Stimulated activated naive CD8-positive, alpha-beta T cell treated with anti-CD3 and anti-CD28 coated beads, Interleukin-15, Interleukin-2, amounts not matched to agents 100 ng/mL and 50 ng/mL, for 24 hours (primary cell): ENCODE results near the gene HMCN2.

Experiments
- H3K27ac Mint-ChIP-seq: one replicate; pipeline ENCODE4 v1.8.0; 2021; ENCODE audit warnings: mild to moderate bottlenecking, mixed read lengths
- H3K27me3 Mint-ChIP-seq: one replicate; pipeline ENCODE4 v1.8.0; 2021; ENCODE audit warnings: mixed read lengths
- H3K36me3 Mint-ChIP-seq: one replicate; pipeline ENCODE4 v1.8.0; 2021; ENCODE audit warnings: low read depth, mixed read lengths
- H3K4me1 Mint-ChIP-seq: one replicate; pipeline ENCODE4 v1.8.0; 2021; ENCODE audit warnings: low read depth, mixed read lengths
- H3K4me3 Mint-ChIP-seq: one replicate; pipeline ENCODE4 v1.8.0; 2021; ENCODE audit warnings: mild to moderate bottlenecking, mixed read lengths
- H3K9me3 Mint-ChIP-seq: one replicate; pipeline ENCODE4 v1.8.0; 2021; ENCODE audit warnings: mixed read lengths

Gene HMCN2

GRCh38 chr9:130444565-130445221 lies 179.1 kb downstream of the HMCN2 start, which contains the start of gene ASS1:
Gene ASS1 (plus strand): TSS chr9:130444961. CDS start chr9:130452229, 7,268 bp downstream.
- H3K27me3 Mint-ChIP-seq = peaks cover 35% of the 10 kb centered on the region
- H3K9me3 Mint-ChIP-seq = no peaks in the 10 kb centered on the region
- no peaks in the 10 kb centered on the region for H3K36me3 Mint-ChIP-seq
- H3K4me1 Mint-ChIP-seq = peaks cover 16% of the 10 kb centered on the region
- H3K27ac Mint-ChIP-seq = no peak within 1 kb of the TSS
- peak within 1 kb of the TSS; percentile 21 for H3K4me3 Mint-ChIP-seq

GRCh38 chr9:130445268-130445983 lies 179.9 kb downstream of the HMCN2 start:
- Mint-ChIP-seq H3K36me3 (no peaks in the 10 kb centered on the region), H3K4me3 (peak overlapping the region; percentile 21), H3K4me1 (peaks cover 16% of the 10 kb centered on the region), H3K27ac (no peak overlapping the region), H3K27me3 (peaks cover 39% of the 10 kb centered on the region), H3K9me3 (no peaks in the 10 kb centered on the region)

- Mint-ChIP-seq H3K9me3 (no peaks in the 10 kb centered on the region), H3K36me3 (no peaks in the 10 kb centered on the region), H3K27ac (no peak overlapping the region), H3K27me3 (peaks cover 40% of the 10 kb centered on the region), H3K4me1 (peaks cover 16% of the 10 kb centered on the region), H3K4me3 (peak overlapping the region; percentile 21)
Observed at GRCh38 chr9:130446101-130446861, 180.7 kb downstream of the HMCN2 start.

- Mint-ChIP-seq H3K9me3 (no peaks in the 10 kb centered on the region), H3K27me3 (peaks cover 33% of the 10 kb centered on the region), H3K27ac (no peak overlapping the region), H3K4me1 (peaks cover 16% of the 10 kb centered on the region), H3K4me3 (no peak overlapping the region), H3K36me3 (no peaks in the 10 kb centered on the region)
Observed at GRCh38 chr9:130447193-130447816, 181.7 kb downstream of the HMCN2 start.

GRCh38 chr9:130448035-130448624 lies 182.6 kb downstream of the HMCN2 start:
- H3K36me3 Mint-ChIP-seq = no peaks in the 10 kb centered on the region
- H3K27me3 Mint-ChIP-seq = peaks cover 38% of the 10 kb centered on the region
- H3K4me3 Mint-ChIP-seq = no peak overlapping the region
- peak overlapping the region; percentile 53 for H3K27ac Mint-ChIP-seq
- H3K9me3 Mint-ChIP-seq = no peaks in the 10 kb centered on the region
- peaks cover 16% of the 10 kb centered on the region for H3K4me1 Mint-ChIP-seq

- Mint-ChIP-seq H3K36me3 (no peaks in the 10 kb centered on the region), H3K4me1 (peaks cover 16% of the 10 kb centered on the region), H3K9me3 (no peaks in the 10 kb centered on the region), H3K4me3 (no peak overlapping the region), H3K27me3 (peaks cover 30% of the 10 kb centered on the region), H3K27ac (no peak overlapping the region)
Observed at GRCh38 chr9:130448771-130449603, 183.4 kb downstream of the HMCN2 start.

- no peak overlapping the region for H3K4me3 Mint-ChIP-seq
- no peaks in the 10 kb centered on the region for H3K9me3 Mint-ChIP-seq
- no peaks in the 10 kb centered on the region for H3K36me3 Mint-ChIP-seq
- H3K27ac Mint-ChIP-seq = no peak overlapping the region
- H3K27me3 Mint-ChIP-seq = peaks cover 30% of the 10 kb centered on the region
- peaks cover 16% of the 10 kb centered on the region for H3K4me1 Mint-ChIP-seq
Observed at GRCh38 chr9:130450344-130451003, 184.9 kb downstream of the HMCN2 start.

GRCh38 chr9:130451004-130451390 lies 185.4 kb downstream of the HMCN2 start:
- H3K9me3 Mint-ChIP-seq = no peaks in the 10 kb centered on the region
- H3K4me1 Mint-ChIP-seq = peaks cover 14% of the 10 kb centered on the region
- no peak overlapping the region for H3K4me3 Mint-ChIP-seq
- no peaks in the 10 kb centered on the region for H3K36me3 Mint-ChIP-seq
- no peak overlapping the region for H3K27ac Mint-ChIP-seq
- peaks cover 25% of the 10 kb centered on the region for H3K27me3 Mint-ChIP-seq

- no peak overlapping the region for H3K27ac Mint-ChIP-seq
- H3K27me3 Mint-ChIP-seq = peaks cover 19% of the 10 kb centered on the region
- peaks cover 9% of the 10 kb centered on the region for H3K4me1 Mint-ChIP-seq
- no peak overlapping the region for H3K4me3 Mint-ChIP-seq
- H3K36me3 Mint-ChIP-seq = no peaks in the 10 kb centered on the region
- no peaks in the 10 kb centered on the region for H3K9me3 Mint-ChIP-seq
Observed at GRCh38 chr9:130451509-130452388, 186.2 kb downstream of the HMCN2 start.

- H3K4me3 Mint-ChIP-seq = no peak overlapping the region
- H3K4me1 Mint-ChIP-seq = peaks cover 4% of the 10 kb centered on the region
- H3K36me3 Mint-ChIP-seq = no peaks in the 10 kb centered on the region
- no peaks in the 10 kb centered on the region for H3K9me3 Mint-ChIP-seq
- no peak overlapping the region for H3K27ac Mint-ChIP-seq
- peaks cover 19% of the 10 kb centered on the region for H3K27me3 Mint-ChIP-seq
Observed at GRCh38 chr9:130452835-130453234, 187.3 kb downstream of the HMCN2 start.

GRCh38 chr9:130453487-130453886 lies 187.9 kb downstream of the HMCN2 start:
- Mint-ChIP-seq H3K36me3 (no peaks in the 10 kb centered on the region), H3K9me3 (no peaks in the 10 kb centered on the region), H3K27ac (no peak overlapping the region), H3K27me3 (peaks cover 16% of the 10 kb centered on the region), H3K4me3 (no peak overlapping the region), H3K4me1 (no peaks in the 10 kb centered on the region)

- H3K36me3 Mint-ChIP-seq = no peaks in the 10 kb centered on the region
- no peak overlapping the region for H3K27ac Mint-ChIP-seq
- H3K9me3 Mint-ChIP-seq = no peaks in the 10 kb centered on the region
- peaks cover 19% of the 10 kb centered on the region for H3K27me3 Mint-ChIP-seq
- H3K4me3 Mint-ChIP-seq = no peak overlapping the region
- no peaks in the 10 kb centered on the region for H3K4me1 Mint-ChIP-seq
Observed at GRCh38 chr9:130454096-130454811, 188.7 kb downstream of the HMCN2 start.
